HL-60 (cell line): ENCODE results near the gene CTBP2.

Source experiments
- DNase-seq, 2 experiments: peaks; one replicate each; pipeline ENCODE4 v3.0.0-alpha.2; 2010 to 2020; ENCODE audit warnings: low read depth in 1 of 2, low spot score in 1 of 2
- H3K27ac ChIP-seq: fragments of 250-450 bp; sonication (Bioruptor Pico); replicated peaks from 2 replicates; pipeline ENCODE4 v1.5.1; 2020; ENCODE audit warnings: mild to moderate bottlenecking, moderate library complexity
- H3K27me3 ChIP-seq: fragments of 250-450 bp; sonication (Bioruptor Pico); 2 replicates; pipeline ENCODE4 v1.5.1; 2021; ENCODE audit warnings: mild to moderate bottlenecking, moderate library complexity; ENCODE audit not compliant: insufficient read depth, poor library complexity, severe bottlenecking
- H3K4me3 ChIP-seq: replicated peaks from 2 replicates; pipeline ENCODE4 v1.5.1; 2011; ENCODE audit warnings: mild to moderate bottlenecking, control low read depth, low read length; ENCODE audit not compliant: insufficient read depth
- GABPA ChIP-seq: IDR thresholded peaks from 2 replicates; pipeline ENCODE4 v1.6.1; 2012; ENCODE audit warnings: low read depth
- POLR2AphosphoS5 ChIP-seq: IDR thresholded peaks from 2 replicates; pipeline ENCODE4 v1.6.1; 2012; ENCODE audit warnings: low read depth
- SPI1 ChIP-seq: IDR thresholded peaks from 2 replicates; pipeline ENCODE4 v1.6.1; 2012; ENCODE audit warnings: low read depth, mild to moderate bottlenecking, borderline replicate concordance
- TF ChIP-seq, protein P1 (sequence below): IDR thresholded peaks from one replicate; pipeline ENCODE4 v1.5.1; 2011; ENCODE audit warnings: low read length, control low read depth, inconsistent platforms; ENCODE audit not compliant: insufficient read depth
- TF ChIP-seq, protein P2 (sequence below): IDR thresholded peaks from 2 replicates; pipeline ENCODE4 v1.6.1; 2012; ENCODE audit warnings: low read depth; ENCODE audit not compliant: insufficient replicate concordance

CTBP2 gene

GRCh38 chr10:125015356-125015944, 144.9 kb downstream of the CTBP2 start:
- H3K4me3 ChIP-seq, result no peak overlapping the region
- TF ChIP-seq, protein P1, sequence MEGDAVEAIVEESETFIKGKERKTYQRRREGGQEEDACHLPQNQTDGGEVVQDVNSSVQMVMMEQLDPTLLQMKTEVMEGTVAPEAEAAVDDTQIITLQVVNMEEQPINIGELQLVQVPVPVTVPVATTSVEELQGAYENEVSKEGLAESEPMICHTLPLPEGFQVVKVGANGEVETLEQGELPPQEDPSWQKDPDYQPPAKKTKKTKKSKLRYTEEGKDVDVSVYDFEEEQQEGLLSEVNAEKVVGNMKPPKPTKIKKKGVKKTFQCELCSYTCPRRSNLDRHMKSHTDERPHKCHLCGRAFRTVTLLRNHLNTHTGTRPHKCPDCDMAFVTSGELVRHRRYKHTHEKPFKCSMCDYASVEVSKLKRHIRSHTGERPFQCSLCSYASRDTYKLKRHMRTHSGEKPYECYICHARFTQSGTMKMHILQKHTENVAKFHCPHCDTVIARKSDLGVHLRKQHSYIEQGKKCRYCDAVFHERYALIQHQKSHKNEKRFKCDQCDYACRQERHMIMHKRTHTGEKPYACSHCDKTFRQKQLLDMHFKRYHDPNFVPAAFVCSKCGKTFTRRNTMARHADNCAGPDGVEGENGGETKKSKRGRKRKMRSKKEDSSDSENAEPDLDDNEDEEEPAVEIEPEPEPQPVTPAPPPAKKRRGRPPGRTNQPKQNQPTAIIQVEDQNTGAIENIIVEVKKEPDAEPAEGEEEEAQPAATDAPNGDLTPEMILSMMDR, result no peak
- TF ChIP-seq POLR2AphosphoS5, result no peak
- TF ChIP-seq GABPA, result no peak
- TF ChIP-seq, protein P2, sequence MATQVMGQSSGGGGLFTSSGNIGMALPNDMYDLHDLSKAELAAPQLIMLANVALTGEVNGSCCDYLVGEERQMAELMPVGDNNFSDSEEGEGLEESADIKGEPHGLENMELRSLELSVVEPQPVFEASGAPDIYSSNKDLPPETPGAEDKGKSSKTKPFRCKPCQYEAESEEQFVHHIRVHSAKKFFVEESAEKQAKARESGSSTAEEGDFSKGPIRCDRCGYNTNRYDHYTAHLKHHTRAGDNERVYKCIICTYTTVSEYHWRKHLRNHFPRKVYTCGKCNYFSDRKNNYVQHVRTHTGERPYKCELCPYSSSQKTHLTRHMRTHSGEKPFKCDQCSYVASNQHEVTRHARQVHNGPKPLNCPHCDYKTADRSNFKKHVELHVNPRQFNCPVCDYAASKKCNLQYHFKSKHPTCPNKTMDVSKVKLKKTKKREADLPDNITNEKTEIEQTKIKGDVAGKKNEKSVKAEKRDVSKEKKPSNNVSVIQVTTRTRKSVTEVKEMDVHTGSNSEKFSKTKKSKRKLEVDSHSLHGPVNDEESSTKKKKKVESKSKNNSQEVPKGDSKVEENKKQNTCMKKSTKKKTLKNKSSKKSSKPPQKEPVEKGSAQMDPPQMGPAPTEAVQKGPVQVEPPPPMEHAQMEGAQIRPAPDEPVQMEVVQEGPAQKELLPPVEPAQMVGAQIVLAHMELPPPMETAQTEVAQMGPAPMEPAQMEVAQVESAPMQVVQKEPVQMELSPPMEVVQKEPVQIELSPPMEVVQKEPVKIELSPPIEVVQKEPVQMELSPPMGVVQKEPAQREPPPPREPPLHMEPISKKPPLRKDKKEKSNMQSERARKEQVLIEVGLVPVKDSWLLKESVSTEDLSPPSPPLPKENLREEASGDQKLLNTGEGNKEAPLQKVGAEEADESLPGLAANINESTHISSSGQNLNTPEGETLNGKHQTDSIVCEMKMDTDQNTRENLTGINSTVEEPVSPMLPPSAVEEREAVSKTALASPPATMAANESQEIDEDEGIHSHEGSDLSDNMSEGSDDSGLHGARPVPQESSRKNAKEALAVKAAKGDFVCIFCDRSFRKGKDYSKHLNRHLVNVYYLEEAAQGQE, result no peak
- TF ChIP-seq SPI1, result no peak
- H3K27ac ChIP-seq, result no peak overlapping the region
- no peak for DNase-seq
- no peaks in the 10 kb centered on the region for H3K27me3 ChIP-seq

DNA sequence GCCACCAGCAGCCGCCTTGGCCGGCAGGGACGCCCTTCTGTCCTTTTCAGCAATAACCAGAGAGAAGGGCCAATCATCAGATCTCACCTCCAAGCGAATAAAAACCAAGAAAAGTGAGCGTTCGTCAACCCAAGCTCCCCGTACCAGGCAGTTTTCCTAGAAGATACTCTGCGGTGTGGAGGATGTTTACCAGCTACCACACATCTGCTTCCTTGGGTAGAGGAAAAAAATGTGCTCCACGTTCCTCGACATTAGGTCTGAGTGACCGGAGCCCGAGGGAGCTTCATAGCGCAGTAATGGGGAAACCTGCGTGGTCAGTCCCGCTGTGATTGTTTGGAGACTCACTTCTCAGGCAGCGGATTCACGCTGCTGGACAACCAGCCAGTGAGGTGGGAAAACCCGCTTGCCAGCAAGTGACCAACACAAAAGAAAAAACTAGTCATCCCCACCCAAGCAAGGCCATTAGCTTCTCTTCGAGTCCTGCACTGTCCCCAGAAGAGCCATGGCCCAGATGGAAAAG, 145.5 kb downstream of the CTBP2 start:
- Histone ChIP-seq H3K4me3 (no peak overlapping the region), H3K27me3 (no peaks in the 10 kb centered on the region), H3K27ac (no peak overlapping the region)
- no peak for DNase-seq
- TF ChIP-seq GABPA (no peak), SPI1 (no peak), POLR2AphosphoS5 (no peak)
- TF ChIP-seq, protein P1, result no peak
- TF ChIP-seq, protein P2, result no peak

- TF ChIP-seq, protein P2, result no peak
- TF ChIP-seq POLR2AphosphoS5, result no peak
- TF ChIP-seq SPI1, result no peak
- TF ChIP-seq GABPA, result no peak
- TF ChIP-seq, protein P1, result no peak
- Histone ChIP-seq H3K27ac (no peak overlapping the region), H3K4me3 (no peak overlapping the region), H3K27me3 (no peaks in the 10 kb centered on the region)
- no peak for DNase-seq
Observed at GRCh38 chr10:125014086-125014830, 146.1 kb downstream of the CTBP2 start.
